CD4-positive, alpha-beta T cell (primary cell): ENCODE data around the gene MRPS18B. TPM values are rescaled to one million over a fixed set of nuclear protein-coding genes. Genes with fewer than 3 reads are reported as not detected.

ENCODE experiments used
- ATAC-seq: fragments of 200-7000 bp; cut with Tn5 transposase; one replicate; pipeline ENCODE4 v1.10.0; 2022; ENCODE audit warnings: mild to moderate bottlenecking; ENCODE audit not compliant: poor library complexity
- CTCF ChIA-PET: fragments of 350-600 bp; sonication (Branson Sonifier 250); formaldehyde crosslinking; loops from one replicate; lab custom pipeline; 2021; ENCODE audit warnings: antibody characterized with exemption, inconsistent platforms; lab: Charles Lee
- POLR2A ChIA-PET: fragments of 350-600 bp; sonication (Branson Sonifier 250); formaldehyde crosslinking; loops from one replicate; lab custom pipeline; 2021; ENCODE audit warnings: antibody characterized with exemption, inconsistent platforms; lab: Charles Lee
- DNase-seq, 14 experiments: peaks; one replicate each; pipeline ENCODE4 v3.0.0-alpha.2; 2013 to 2020; ENCODE audit warnings: mixed read lengths in 2 of 14
- H3K27ac ChIP-seq, 2 donors: one replicate each; pipeline versions ENCODE4 v1.5.1 to v1.7.0; 2013; ENCODE audit warnings: low read length in 2 of 2, low read depth in 1 of 2, mild to moderate bottlenecking in 1 of 2
- H3K27me3 ChIP-seq, 2 experiments: 1 replicate in 1 of 2; 2 replicates in 1 of 2; pipeline versions ENCODE4 v1.6.1 to v1.7.0; 2013; ENCODE audit warnings: low read length in 2 of 2, control low read depth in 1 of 2, mild to moderate bottlenecking in 1 of 2, moderate library complexity in 1 of 2; ENCODE audit not compliant: insufficient read depth in 2 of 2, control insufficient read depth in 1 of 2
- H3K36me3 ChIP-seq: one replicate; pipeline ENCODE4 v1.6.1; 2013; ENCODE audit warnings: low read length, control low read depth; ENCODE audit not compliant: insufficient read depth
- H3K4me1 ChIP-seq: one replicate; pipeline ENCODE4 v1.6.1; 2013; ENCODE audit warnings: low read length, control low read depth; ENCODE audit not compliant: insufficient read depth
- H3K4me3 ChIP-seq: one replicate; pipeline ENCODE4 v1.5.1; 2013; ENCODE audit warnings: mild to moderate bottlenecking, low read length, moderate library complexity
- H3K9me3 ChIP-seq, 2 experiments: 1 replicate in 1 of 2; 2 replicates in 1 of 2; pipeline versions ENCODE4 v1.6.1 to v1.7.0; 2013; ENCODE audit warnings: low read length in 2 of 2, mild to moderate bottlenecking in 2 of 2, control low read depth in 1 of 2, moderate library complexity in 1 of 2; ENCODE audit not compliant: control insufficient read depth in 1 of 2, insufficient read depth in 1 of 2
- H3K27ac Mint-ChIP-seq: one replicate; pipeline ENCODE4 v1.8.0; 2020; ENCODE audit warnings: mixed read lengths
- H3K27me3 Mint-ChIP-seq: one replicate; pipeline ENCODE4 v1.8.0; 2021; ENCODE audit warnings: mixed read lengths
- H3K36me3 Mint-ChIP-seq: one replicate; pipeline ENCODE4 v1.8.0; 2021; ENCODE audit warnings: low read depth, mixed read lengths
- H3K4me1 Mint-ChIP-seq: one replicate; pipeline ENCODE4 v1.8.0; 2021; ENCODE audit warnings: low read depth, mixed read lengths
- H3K4me3 Mint-ChIP-seq: one replicate; pipeline ENCODE4 v1.8.0; 2020; ENCODE audit warnings: mild to moderate bottlenecking, mixed read lengths
- H3K9me3 Mint-ChIP-seq: one replicate; pipeline ENCODE4 v1.8.0; 2020; ENCODE audit warnings: mixed read lengths
- CTCF ChIP-seq: fragments of 200-600 bp; IDR thresholded peaks from one replicate; pipeline ENCODE4 v1.8.0; 2022; ENCODE audit warnings: antibody characterized with exemption, mild to moderate bottlenecking
- intact Hi-C, 2 experiments: fragments of 100-400 bp; cut with DNase I in 1 of 2; cut with micrococcal nuclease in 1 of 2; formaldehyde crosslinking; loops; one replicate each; pipeline versions ENCODE4 v1.15.1 to v1.9.0; 2023 to 2025; cut with DNase I, micrococcal nuclease
- polyA plus RNA-seq, 2 donors: library from polyadenylated mRNA; unstranded; fragments of 120-200 nt; gene quantifications; one replicate each; pipeline ENCODE4 v1.2.1, GENCODE V29; 2013
- total RNA-seq, 174 experiments: library from RNA in 2 of 174; stranded (reverse) in 2 of 174; gene quantifications; one replicate each; pipeline ENCODE4 v1.2.3 and lab custom pipeline; 2021 to 2026

MRPS18B gene
- total RNA-seq (10 to 100 TPM; 15.3 to 15.5 TPM), total RNA-seq (lab: John Stamatoyannopoulos, UW) (17.6 to 143 (median 56.5) reads per million in 172 experiments)
- 41.2 TPM for polyA plus RNA-seq (2013, experiment 1 of 2)
- polyA plus RNA-seq (2013, experiment 2 of 2): 37.9 TPM

GRCh38 chr6:30617565-30618269 lies at the start of gene MRPS18B:
TSS of gene MRPS18B (plus strand) at chr6:30617840. CDS start at chr6:30617866, 26 bp downstream.
- POLR2A ChIA-PET: interaction anchor here (0.6 to 2.4 kb wide), 47 partner anchors 9 to 1178 kb away, joined by 3 to 31 read pairs (median 5); partner anchors contain the start of genes ABCF1, ATAT1, BAG6 and C6orf136
- intact Hi-C loops: loop anchor here (1.0 to 5.0 kb wide), 6 partner anchors 9 to 129 kb away; partner anchors contain the start of genes ABCF1 (in 1 of the 2), ATAT1 (in 1 of the 2), DHX16 (in 1 of the 2) and HLA-E (in 1 of the 2)
- H3K4me1 Mint-ChIP-seq: peaks cover 26% of the 10 kb centered on the region
- peaks cover 68% of the 10 kb centered on the region for H3K36me3 Mint-ChIP-seq
- CTCF ChIA-PET: interaction anchor here (0.7 to 2.2 kb wide), 12 partner anchors 9 to 764 kb away, joined by 3 to 12 read pairs (median 4); partner anchors contain the start of genes ATAT1, DHX16 and MDC1
- Histone ChIP-seq H3K27me3 (no peaks in the 10 kb centered on the region), H3K4me3 (peak within 1 kb of the TSS; percentile 76), H3K4me1 (peaks cover 33% of the 10 kb centered on the region), H3K27ac (peak within 1 kb of the TSS; percentile 94 to 98), H3K9me3 (no peaks in the 10 kb centered on the region), H3K36me3 (peaks cover 42% of the 10 kb centered on the region)
- TF ChIP-seq CTCF: no peak
- peak within 1 kb of the TSS; percentile 100 for H3K4me3 Mint-ChIP-seq
- DNase-seq (peak; percentile 93 to 100 (median 98)), ATAC-seq (peak; percentile 73)
- no peaks in the 10 kb centered on the region for H3K9me3 Mint-ChIP-seq
- H3K27me3 Mint-ChIP-seq: peaks cover 5% of the 10 kb centered on the region
- H3K27ac Mint-ChIP-seq: peak within 1 kb of the TSS; percentile 99

GRCh38 chr6:30568245-30568644 lies 49.4 kb upstream of the MRPS18B start:
- peaks cover 2% of the 10 kb centered on the region for H3K36me3 ChIP-seq
- no peaks in the 10 kb centered on the region for H3K27me3 ChIP-seq
- Mint-ChIP-seq H3K27me3 (no peaks in the 10 kb centered on the region), H3K36me3 (peaks cover 34% of the 10 kb centered on the region), H3K4me3 (peak overlapping the region; percentile 66), H3K4me1 (peaks cover 39% of the 10 kb centered on the region), H3K27ac (peak overlapping the region; percentile 58), H3K9me3 (no peaks in the 10 kb centered on the region)
- no peak for TF ChIP-seq CTCF
- no peak overlapping the region for H3K27ac ChIP-seq
- ChIA-PET POLR2A (interaction anchor here (3.6 kb wide), 1 partner anchor 46 kb away, joined by 16 read pairs; no protein-coding TSS in a partner anchor), CTCF (no interaction called here)
- intact Hi-C loops: no loop called here
- H3K9me3 ChIP-seq: no peaks in the 10 kb centered on the region
- peaks cover 27% of the 10 kb centered on the region for H3K4me1 ChIP-seq
- H3K4me3 ChIP-seq: no peak overlapping the region
- ATAC-seq (no peak), DNase-seq (peak in 3 of 14 experiments; percentile 39 to 56 (median 54))

DNA sequence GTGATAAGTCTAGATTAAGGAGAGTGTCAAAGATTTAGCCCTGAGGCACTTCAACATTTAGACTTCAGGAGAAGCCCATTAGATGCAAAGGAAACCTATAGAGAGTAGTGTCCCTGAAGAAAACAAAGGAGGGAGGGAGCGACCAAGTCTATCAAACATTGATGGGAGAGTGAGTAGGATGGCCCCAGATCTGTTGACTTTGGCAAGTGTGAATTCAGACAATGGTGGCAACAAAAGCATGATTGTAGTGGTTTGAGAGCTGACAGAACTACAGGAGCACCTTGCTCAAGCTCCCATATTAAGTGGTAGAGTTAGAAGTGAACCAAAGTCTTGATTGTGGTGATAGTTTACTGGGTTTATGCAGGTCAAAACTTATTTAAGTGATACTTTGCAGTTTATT lies 47.4 kb upstream of the MRPS18B start:
- peak overlapping the region; percentile 82 for H3K4me3 ChIP-seq
- peaks cover 56% of the 10 kb centered on the region for H3K4me1 Mint-ChIP-seq

More for the DNA sequence above, 47.4 kb upstream of the MRPS18B start:
- Mint-ChIP-seq H3K4me3 (peak overlapping the region; percentile 100), H3K9me3 (no peaks in the 10 kb centered on the region), H3K36me3 (peaks cover 40% of the 10 kb centered on the region), H3K27me3 (no peaks in the 10 kb centered on the region), H3K27ac (peak overlapping the region; percentile 98)
- Histone ChIP-seq H3K9me3 (no peaks in the 10 kb centered on the region), H3K36me3 (peaks cover 5% of the 10 kb centered on the region), H3K27ac (no peak overlapping the region), H3K4me1 (peaks cover 41% of the 10 kb centered on the region), H3K27me3 (no peaks in the 10 kb centered on the region)
- ChIA-PET CTCF (interaction anchor here (1.0 to 2.3 kb wide), 11 partner anchors 26 to 152 kb away, joined by 3 to 17 read pairs (median 5); partner anchors contain the start of gene ATAT1), POLR2A (interaction anchor here (0.8 to 3.2 kb wide), 18 partner anchors 9 to 510 kb away, joined by 3 to 106 read pairs (median 7); partner anchors contain the start of genes GNL1, MDC1, MRPS18B and PPP1R10)
- no peak for TF ChIP-seq CTCF
- intact Hi-C loops: loop anchor here in 1 of 2 experiments (5.0 to 10.0 kb wide), 3 partner anchors 152 to 1092 kb away; partner anchors contain the start of genes C6orf47, GPANK1, TRIM26 and TUBB
- ATAC-seq (no peak), DNase-seq (no peak)
